Islet precursor cell (in vitro differentiated cells): ENCODE results near the gene GLIS1.

Experiments
- DNase-seq: peaks from one replicate; pipeline ENCODE4 v3.0.0-alpha.2; 2018

The GLIS1 gene

DNA sequence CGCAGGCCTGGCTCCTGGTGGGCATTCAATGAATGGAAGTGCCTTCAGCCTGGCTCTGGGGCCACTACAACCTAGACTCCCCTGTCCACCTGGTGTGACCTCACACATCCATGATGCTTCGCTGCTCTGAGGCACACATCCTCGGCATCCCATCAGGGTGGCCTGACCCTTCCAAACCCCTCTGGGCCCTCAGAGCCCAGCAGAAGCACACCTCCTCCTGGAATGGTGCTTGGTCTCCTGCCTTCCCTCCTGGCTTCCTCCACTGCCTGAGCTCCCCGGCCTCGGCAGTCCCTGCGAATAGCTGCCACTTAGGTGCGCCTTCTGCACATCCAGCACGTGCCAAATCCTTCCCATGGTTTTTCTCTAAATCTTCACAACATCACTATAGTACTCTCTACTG lies 133.8 kb downstream of the GLIS1 start:
- DNase-seq, result no peak

DNA sequence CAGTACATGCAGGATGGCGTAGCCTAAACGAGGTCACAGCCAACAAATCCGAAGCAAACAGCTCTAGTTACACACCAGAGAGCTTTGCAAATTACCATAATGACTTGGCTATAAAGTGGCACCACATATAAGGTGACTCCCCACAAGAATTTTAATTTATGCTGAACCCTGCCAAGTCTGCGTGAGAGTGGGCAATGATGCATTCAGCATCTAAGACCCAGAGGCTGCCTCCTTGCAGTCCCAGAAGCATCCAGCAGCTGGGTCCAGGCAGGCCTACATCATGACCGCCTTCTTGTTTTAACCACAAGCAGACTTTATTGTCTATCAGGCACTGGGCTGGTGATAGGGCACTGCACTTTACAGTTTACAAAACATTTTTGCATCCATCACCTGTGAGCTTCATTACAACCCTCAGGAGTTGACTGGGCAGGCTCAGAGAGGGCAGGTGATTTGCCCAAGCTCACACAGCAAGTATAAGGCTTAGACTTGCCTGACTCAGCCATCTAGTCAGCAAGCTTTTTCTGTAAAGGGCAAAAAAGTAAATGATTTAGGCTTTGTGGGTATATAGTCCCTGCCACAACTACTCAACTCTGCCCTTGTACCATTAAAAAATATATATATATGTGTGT lies 134.6 kb downstream of the GLIS1 start:
- DNase-seq, result no peak

DNA sequence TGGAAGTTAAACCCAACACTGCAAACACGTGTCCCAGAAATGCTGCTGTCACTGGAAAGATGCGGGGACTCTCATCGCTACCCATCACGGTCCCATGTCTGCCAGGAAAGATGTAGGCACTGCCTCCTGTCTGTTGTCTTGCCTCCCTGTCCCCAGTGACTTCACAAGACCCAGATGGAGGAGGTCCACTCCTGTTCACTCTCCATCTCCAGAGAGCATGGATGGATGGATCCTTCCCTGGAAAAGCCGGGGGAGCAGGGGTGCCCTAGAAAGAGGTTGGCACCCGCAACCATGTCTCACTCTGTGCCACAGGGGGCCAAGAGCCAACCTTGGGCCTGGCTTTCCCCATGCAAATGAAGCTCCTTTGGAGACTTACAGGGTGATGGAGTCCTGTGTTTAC lies 135.5 kb downstream of the GLIS1 start:
- no peak for DNase-seq

DNA sequence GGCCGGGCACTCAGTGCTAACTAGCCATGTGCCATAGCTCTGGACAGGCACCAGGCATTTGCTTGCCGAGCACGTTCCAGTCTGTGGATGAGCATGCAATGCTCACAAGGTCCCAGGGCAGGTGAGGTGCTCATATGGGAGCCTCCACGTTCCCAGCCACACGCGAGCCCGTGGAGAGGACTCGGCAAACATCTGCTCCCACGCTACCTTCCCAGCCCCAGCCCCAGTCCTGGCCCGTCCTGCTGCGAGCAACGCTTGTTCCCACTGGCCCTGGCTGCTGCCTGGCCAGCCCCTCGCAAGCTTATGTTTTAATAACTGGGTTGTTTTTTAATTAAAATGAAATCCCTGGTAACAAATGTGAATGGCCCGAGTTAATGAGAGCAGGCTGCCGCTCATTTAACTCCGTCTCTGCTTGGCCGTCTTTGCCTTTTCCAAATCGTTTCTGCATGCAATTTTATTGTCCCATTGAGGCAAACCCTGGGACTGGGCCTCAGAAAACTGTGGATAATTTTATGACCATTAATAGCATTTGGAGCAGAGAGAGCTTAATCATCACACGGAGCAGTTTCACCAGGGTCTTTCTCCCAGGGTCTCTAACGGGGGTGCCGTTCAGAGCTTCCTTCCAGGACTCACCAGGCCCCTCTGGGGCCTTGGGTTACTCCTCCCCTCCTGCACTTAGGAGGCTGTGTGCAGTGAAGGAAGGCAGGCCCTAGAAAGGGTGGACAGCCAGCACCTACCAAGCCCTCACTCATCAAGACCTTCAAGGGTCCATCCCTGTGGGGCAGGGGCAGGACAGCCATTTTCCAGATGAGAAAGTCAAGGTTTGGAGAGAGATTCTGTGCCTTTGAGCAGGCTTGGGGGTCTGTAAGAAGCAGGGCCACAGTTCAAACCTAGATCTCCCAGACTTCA lies 136.8 kb downstream of the GLIS1 start:
- DNase-seq, result no peak

DNA sequence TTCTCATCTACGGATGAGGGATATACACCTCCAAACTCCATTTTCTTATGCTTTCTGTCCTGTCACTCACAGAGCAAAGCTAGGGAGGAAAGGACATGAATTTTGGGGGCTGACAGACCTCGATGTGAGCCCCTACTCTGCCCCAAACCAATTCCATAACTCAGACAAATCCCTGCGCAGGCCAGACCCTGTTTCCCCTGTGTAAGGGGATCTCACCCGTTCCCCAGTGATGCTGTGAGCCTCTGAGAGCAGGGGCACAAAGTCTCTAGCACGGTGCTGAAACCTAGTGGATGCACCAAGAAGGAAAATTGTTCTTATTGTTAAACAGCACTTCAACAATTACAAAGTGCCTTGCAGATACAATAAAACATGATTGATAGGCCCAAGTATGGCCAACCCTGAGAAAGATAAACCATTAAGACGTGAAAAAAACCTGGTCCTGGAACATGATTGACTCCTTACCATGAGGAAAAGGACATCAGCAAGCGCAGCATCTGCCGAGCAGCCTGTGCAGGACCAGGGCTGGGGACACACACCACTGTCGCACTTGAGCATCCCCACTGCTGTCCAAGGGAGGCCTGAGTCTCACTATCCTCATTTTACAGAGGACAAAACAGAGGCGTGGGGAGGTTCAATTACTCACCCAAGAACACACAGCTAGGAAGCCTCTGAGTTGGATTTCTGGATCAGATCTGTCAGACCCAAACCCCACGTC lies 137.8 kb downstream of the GLIS1 start:
- DNase-seq, result no peak

DNA sequence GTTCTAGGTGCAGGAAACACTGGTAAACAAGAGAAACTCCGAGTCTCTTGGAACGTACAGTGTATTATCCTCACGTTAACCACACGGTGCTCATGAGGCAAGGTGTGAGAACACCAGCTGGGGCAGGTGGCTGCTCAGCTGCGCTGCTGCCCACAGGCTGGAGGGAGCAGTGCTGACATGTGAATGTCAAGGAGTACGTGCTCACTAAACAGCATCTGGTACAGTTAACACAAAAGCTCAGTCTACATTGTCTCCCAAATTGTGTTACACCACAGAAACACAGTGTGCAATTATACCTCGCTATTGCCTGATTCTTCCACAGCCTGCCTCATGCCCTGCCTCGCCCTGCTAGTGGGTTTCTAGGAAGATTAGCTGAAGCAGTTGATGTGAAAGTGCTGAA lies 138.4 kb downstream of the GLIS1 start:
- DNase-seq, result no peak

DNA sequence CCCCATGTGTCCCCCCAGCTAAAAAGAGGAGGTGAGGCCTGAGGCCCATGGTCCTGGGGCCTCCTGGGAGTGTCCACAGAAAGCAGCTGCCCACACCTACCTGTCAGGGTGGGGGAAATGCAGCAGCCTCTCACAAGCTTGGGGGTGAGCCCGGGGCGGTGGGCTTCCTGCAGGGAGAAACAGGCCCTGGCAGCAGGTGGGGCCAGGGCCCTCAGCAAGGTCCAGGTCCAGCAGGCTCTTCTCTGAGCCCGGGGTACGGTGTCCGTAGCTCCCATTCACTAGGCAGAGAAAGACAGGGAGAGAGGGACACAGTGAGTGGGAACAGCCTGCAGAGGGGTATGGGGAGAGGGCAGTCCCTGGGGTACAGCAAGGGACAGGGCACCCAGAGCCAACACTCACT lies 139.0 kb downstream of the GLIS1 start:
- DNase-seq, result no peak

DNA sequence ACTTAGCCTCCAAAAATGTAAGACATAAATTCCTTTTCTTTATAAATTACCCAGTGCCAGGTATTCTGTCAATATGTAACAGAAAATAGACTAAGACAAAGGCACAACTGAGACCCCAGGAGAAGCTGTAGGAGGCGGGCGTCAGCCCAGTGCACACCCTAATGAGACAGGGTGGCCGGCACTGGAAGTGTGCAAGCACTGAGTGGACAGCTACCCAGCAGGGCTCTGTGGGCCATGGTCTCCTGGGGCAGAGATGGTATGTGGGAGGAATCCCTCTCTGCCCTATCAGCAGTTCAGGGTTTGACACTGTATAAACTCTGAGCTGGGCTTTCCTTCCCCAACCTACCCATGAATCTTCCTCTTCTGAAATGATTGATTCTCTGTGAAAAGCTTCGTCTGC lies 139.5 kb downstream of the GLIS1 start:
- no peak for DNase-seq

DNA sequence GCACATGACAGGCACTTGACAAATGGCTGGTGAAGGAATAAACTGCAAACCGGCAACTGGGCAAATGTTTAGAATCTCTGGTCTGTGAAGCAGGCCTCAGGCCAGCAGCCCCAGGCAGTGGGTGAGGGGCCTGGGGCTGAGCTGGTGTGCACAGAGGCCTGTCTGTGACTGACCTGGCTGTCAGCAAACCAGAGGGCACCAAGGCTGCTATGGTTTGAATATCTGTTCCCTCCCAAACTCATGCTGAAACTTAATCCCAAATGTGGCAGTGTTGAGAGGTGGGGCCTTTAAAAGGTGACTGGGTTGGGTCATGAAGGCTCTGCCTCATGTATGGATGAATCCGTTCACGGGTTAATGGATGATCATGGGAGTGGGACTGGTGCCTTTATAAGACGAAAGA lies 140.0 kb downstream of the GLIS1 start:
- no peak for DNase-seq

DNA sequence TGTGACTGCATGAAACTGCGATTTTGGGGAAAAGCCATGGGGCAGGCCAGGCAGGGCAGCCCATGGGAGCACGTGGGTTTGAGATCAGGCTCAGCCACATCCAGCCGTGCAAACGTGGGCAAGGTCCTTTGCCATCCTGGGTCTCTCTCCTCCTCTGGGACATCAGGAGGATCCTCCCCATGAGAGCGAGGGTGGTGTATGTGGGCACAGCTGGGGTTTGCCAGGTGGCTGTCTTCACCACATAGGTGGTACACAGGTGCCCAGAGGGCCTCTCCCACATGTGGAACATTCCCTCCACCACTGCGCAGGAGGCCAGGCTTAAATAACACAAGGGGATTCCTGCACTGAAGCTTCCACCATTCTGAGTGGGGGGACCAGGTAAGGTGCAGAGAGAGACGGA lies 143.1 kb downstream of the GLIS1 start:
- no peak for DNase-seq

DNA sequence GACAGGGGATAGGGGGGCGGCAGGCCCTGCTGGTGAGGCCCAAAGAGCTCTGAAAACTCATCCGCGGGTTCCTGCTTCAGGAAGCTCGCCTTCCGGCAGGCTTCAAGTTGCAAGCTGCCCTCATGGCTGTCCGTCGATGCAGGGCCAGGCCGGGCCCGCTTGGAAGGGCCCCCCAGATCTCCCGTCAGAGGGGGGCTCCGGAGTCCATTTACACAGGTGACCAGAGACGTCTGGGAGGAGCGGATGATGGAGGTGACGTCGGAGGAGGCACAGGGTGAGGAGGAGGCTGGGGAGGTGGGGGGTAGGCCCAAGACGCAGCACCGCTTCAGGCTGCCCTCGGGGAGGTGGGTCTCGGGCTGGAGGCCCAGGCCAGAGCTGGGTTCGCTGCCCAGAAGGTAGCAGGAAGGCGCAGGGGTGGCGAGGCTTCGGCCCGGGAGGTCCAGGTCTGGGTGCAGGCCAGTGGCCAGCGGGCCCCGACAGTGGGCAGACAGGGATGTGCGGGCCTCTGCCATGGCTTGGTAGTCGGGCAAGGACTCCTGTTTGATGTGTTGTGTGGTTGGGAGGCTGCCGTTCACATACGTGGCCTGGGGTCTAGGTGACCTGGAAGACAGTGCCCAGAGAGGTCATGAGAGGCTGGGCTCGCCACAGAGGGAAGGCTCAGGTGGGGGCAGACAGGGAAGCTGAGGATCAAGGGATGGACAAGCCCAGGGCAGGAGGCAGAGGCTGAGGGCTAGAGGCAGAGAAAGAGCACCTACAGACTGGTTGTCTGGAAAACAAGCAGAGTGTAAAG lies 144.4 kb downstream of the GLIS1 start:
- no peak for DNase-seq

DNA sequence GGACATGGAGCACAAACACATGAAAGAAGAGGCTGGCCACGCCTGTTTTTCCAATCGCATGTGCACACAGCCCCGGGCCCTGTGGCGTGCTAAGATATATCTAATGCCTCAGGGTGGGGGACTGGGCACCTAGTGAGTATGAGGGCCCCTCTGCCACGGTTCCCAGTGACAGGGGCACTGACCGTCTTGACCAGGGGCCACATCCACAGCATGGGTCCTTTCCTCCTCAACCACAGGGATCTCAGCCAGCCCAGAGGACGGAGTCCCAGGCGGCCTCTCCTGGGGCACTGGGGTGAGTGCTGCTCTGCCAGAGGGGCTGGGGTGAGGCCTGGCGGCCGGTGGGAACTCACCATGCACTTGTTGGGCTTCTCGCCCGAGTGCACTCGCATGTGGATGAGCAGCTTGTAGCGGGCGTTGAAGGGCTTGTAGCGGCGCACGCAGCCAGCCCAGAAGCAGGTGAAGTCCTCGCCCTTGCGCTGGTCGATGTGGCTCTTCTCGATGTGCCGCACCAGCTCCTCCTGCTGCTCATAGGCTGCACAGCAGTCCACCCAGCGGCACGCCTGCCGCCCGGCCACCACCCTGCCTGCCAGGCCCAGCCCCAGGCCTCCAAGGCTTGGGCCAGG lies 145.1 kb downstream of the GLIS1 start:
- peak; percentile 88 for DNase-seq

DNA sequence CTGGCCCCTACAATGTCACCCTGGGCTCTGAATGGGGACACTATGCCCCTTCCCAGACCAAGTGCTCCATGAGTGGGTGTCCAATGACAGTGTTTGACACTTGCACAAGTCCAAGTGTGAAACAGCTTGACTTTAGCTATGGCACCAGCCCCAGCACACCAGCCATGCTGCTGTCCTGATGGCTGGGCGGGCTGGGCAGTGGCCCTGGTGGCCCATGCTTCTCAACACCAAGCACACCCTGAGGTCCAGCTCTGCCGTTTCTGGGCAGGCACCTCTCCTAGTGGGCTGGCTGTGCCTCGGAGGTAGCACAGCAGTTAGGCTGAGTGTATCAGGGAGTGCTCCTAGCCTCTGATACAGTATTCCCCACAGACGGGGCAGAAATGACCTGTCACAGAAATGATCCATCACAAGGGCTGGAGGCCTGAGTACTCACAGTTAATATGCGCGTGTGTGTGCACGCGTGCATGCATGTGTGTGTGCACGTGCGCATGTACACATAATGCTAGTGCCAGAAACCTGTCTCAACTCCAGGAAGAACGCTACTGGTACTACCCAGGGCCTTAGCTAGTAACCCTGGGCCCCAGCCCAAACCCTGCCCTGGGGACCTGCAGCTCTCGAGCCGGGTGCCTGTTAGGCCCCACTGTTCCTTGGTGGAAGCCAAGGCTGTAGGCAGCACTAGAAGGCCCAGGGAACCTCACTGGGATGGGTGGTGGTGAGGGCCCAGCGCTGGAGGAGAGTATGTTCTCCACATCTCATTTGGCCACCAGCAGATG lies 145.8 kb downstream of the GLIS1 start:
- DNase-seq, result no peak

DNA sequence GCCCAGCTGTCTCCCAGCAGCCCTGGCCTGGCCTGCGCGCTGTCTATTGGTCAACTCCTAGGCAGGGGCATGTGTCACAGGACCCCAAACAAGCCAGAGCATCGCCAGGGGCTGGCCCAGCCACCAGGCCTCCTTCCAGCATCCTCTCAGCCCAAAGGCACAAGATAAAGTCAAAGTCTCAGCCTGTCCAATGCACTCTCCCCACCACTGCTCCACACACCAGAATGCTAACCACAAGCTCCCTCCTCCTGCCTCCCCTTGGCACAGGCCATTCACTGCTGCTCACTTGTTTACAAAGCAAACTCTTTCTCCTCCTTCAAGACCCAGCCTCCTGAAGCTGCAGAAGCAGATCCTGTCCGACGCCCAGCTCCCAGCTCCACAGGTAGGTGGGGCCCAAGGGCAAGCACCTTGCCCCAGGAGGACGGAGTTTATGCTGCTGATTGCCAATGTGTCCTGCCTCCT lies 146.4 kb downstream of the GLIS1 start:
- DNase-seq, result peak; percentile 87

DNA sequence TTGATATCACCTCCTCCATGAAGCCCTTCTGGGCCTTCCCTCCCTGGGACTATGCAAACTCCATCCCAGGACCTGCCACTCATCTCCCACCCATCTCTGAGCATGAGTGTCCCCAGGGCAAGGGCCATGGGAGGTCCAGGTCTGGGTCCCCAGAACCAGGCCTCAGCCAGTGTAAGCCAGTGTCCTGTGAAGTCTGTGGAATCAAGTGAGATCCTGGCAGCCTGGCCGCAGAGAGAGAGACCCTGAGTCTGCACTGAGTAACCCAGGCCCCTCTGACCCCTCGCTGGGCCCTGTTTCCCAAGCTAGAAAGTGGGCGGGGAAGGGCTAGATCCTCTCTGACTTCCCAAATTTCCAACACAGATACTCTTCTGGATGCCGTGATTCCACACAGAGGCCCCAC lies 147.0 kb downstream of the GLIS1 start:
- no peak for DNase-seq

DNA sequence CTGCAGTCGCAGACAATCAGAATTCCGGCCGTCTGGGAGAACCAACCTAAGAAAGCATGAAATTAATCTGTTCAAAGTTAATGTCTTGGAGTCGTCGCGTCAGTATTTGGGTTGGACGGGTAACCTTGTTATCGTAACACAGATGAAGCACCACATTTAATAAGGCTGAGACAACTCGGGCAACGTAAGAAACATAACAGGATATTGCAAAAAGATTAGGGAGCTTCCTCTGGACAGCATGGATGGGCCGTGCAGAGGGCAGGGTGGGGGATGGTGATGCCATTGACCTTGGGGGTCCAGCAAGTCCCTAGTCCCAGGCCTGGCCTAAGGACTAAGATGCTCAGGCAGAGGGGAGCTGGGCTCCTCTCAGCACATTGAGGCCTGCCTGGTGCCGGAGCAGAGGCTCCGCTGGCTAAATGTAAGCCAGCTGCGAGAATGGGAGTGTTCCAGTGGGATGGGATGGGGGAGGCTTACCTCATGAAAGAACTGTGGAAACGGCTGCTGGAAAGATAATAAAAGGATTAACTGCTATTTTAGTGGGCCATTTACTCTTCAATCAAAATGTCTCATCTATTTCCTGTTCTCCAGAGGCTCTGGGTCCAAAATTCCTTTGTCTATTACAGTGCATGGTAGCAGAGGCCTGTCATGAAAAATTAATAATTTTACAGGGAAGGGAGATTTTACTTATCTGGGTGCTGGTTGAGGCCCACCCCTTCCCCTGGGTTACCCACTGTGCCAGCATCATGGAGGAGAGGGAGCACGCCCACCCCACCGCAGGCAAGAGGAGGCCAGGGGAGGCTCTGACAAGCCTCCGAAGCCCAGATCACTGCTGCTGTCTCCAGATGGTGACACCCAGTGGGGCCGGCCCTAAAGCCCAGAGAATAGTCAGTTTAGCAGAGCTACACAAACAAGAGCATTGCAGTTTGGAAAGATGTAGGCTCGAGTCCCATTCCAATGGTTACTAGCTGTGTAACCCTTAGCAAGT lies 148.1 kb downstream of the GLIS1 start:
- DNase-seq, result peak; percentile 22

DNA sequence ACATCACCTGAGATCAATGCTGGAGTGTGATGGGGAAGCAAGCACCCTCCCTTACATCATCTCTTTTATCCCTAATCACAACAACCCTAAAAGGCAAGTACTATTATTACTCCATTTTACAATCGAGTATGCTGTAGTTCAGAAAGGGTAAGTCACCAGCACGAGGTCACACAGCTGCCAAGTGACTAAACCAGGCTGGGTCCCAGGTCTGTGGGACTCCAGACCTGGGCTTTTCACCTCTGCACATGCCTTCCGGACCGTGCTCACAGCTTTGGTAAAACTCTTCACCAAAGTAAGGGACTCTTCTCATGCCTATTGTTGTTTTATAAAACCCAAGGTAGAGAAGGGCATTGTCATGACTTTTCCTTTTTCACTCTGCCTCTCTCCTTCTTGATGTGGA lies 148.9 kb downstream of the GLIS1 start:
- peak; percentile 24 for DNase-seq

DNA sequence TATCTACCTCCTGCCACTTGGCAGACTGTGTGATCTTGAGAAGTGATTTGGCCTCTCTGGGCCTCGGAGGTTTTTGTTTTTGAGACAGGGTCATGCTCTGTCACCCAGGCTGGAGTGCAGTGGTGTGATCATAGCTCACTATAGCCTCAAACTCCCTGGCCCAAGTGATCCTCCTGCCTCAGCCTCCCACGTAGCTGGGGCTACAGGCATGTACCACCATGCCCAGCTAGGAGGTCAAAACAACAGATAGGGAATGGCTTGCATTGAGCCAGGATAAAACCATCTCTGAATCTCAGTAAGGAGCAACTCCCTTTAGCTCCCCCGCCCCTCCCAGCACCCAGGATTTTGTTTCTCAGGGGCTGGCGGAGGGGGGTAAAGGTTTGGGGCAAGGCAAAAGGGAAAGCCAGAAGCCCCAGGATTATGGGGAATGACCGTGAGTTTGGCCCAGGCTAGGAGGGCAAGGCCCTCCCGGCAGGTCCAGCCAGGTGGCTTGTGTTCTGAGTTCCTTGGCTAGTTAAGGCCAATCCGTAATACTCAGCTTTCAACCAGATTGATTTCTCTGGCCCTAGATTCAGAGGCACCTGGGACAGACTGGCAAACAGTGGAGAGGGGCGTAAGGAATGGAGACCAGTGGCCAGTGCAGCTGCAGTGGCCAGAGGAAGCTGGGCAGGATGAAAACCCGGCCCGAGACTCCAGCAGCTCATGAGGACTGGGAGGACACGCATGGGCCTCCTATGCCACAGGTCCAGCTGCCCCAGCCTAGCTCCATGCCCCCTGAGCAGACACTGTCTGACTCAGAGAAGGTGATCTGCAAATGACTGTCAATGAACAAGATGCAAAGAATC lies 149.7 kb downstream of the GLIS1 start:
- peak; percentile 54 for DNase-seq

DNA sequence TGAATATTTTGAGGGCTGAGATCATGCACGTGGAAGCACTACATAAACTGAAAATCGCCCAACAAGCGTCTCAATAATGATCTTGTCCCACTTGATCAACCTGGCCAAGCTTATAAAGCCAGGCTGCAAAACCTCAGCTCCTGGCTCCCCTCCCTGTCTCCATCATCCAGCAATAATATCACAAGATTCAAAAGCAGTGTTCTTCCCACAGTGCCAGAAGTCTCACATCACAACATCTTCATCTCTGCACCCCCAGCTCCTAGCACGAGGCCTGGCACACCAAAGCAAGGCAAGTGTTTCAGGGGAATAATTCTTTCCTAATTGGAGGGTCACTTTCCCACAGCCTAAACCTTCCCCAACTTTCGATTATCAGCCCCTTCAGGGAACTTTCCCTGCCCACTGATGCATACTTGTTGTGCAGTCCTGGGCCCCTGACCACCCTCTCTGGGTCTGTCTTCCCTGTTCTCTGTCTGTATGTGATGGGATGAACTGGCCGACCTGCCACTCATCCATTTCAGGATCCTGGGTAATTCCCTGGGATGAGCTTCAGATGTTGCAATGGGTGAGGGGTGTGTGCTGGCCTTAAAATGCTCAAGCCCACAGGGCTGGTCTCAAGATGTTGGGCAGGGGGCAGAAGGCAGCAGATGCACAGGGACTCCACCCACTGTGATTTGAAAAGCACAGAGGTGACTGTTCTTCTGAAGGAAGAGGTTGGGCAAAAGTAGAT lies 150.7 kb downstream of the GLIS1 start:
- DNase-seq, result peak; percentile 29
